GM18505 (cell line): ENCODE results near the gene NPB.

ENCODE experiments used
- ATAC-seq: cut with Tn5 transposase; IDR thresholded peaks from one replicate; pipeline ENCODE4 v1.9.1; 2021; ENCODE audit not compliant: unreplicated experiment
- POLR2A ChIP-seq: IDR thresholded peaks from 4 replicates; pipeline ENCODE4 v1.6.1; 2011; ENCODE audit warnings: borderline replicate concordance; ENCODE audit not compliant: insufficient read depth, insufficient read length; ENCODE audit errors: extremely low read depth

NPB gene

DNA sequence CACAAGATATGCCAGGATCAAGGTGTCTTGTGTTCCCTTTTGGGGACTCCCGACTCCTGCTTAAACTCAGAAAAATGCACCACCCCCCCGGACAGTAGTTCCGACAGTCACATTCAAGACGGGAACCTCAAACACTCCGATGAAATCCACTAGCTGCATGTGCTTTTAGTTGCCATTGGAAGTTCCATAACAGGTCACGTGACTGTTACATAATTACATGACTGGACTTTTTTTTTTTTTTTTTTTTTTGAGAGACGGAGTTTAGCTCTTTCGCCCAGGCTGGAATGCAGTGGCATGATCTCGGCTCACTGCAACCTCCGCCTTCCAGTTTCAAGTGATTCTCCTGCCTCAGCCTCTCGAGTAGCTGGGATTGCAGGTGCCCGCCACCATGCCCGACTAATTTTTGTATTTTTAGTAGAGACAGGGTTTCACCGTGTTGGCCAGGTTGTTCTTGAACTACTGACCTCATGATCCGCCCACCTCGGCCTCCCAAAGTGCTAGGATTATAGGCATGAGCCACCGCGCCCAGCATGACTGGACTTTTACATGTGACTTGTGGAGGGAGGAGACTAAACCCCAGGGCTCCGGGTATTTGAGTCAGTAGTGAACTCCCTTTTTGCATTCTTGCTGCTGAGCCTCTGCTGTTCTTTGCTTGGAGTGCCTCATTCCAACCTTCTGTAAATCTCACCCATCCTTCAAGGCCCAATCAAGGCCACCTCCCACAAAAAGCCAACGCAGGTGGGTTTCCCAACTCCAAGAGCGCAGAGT lies 14.4 kb downstream of the NPB start:
- TF ChIP-seq POLR2A, result no peak
- ATAC-seq, result no peak

GRCh38 chr17:81917565-81918332 lies 15.7 kb downstream of the NPB start, which contains the start of gene SIRT7:
Gene SIRT7 (minus strand): TSS chr17:81918176. CDS start chr17:81918131, 45 bp downstream.
- ATAC-seq, result peak; percentile 68
- TF ChIP-seq POLR2A, result peak; percentile 91

- ATAC-seq, result peak; percentile 13
Observed at GRCh38 chr17:81918333-81918669, 16.3 kb downstream of the NPB start.

DNA sequence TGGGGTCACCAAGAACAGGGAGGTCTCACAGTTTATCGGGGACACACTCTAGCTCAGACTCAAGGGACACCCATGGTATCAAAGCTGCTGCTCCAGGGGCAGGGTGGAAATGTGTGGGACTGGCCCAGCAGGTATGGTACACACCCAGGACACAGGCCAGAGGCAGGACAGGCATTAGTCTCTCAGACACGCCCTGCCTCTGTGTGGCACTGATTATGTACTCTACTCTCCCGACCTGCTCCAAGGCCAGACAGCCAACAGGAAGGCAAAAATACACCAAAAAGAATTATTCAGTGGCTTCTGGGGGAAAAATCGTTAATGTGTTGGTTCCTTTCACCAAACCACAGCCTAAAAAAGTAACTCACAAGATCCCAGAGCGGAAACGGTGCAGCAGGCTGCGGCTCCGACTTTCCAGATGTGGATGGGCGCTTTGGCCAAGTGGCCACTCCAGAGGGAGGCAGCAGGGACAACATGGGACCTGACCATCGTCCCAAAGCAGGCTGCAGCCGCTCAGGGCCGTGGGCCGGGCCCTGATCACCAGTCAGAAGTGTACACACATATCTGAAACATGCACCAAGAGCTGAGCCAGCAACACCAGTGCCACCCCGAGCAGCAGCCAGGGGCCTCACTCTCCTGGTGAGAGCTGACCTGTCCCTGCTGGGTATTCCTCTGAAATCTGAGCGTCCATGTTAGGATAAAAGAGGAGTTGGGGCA lies 17.0 kb downstream of the NPB start:
- no peak for TF ChIP-seq POLR2A
- ATAC-seq, result no peak

GRCh38 chr17:81920612-81921536 lies 18.8 kb downstream of the NPB start:
- TF ChIP-seq POLR2A, result no peak
- no peak for ATAC-seq

- ATAC-seq, result no peak
- no peak for TF ChIP-seq POLR2A
Observed at GRCh38 chr17:81921537-81921862, 19.5 kb downstream of the NPB start.

- TF ChIP-seq POLR2A, result no peak
- no peak for ATAC-seq
Observed at GRCh38 chr17:81921996-81922565, 20.0 kb downstream of the NPB start.

GRCh38 chr17:81922566-81923301 lies 20.7 kb downstream of the NPB start:
- no peak for TF ChIP-seq POLR2A
- ATAC-seq, result no peak

DNA sequence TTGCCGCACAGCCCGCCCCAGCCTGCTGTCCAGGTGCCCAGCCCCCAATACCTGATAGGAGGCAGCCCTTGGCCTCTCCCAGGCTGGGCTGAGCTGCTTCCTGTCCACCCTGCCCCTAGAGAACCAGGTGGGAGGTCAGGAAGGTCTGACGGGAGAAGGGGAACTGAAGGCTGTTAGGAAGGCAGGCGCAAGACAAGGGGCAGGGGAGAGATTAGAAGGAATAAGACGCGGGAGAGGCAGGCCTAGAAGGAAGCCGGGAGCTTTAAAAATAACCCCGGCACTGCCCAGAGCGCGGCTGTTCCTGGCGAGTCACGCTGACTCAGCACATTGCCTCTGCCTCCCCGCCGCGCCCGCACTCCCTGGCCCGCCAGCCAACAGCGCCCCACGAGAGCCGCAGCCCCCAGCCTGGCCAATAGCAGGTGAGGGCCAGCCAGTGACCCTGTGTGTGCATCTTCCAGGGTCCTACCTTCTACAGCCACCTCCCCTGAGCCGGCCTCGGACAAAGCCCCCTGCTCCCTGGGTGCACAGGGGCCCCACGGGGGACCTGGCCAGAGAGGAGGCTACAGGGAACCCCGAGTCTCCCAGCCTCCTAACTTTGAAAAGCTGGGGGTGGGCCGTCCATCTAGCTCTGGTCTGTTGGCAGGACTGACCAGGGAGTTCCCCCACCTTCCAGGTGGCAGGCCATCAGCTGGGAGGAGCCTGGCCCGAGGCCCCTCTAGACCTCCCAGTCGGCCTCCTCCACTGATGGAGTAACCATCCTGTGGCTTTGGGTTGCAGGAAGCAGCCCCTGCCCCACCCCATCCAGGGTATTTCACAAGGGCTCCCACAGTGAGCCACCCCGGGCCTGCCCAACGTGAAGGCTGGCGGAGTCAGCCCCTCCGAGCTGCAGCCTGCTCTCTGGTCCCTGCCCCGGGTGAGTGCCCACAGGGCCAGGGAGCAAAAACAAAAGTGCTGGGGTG lies 21.5 kb downstream of the NPB start:
- no peak for ATAC-seq
- no peak for TF ChIP-seq POLR2A

- TF ChIP-seq POLR2A, result no peak
- ATAC-seq, result no peak
Observed at GRCh38 chr17:81924557-81925532, 22.8 kb downstream of the NPB start.
